Measurements from ENCODE around the gene CHRNA9.

The CHRNA9 gene

DNA sequence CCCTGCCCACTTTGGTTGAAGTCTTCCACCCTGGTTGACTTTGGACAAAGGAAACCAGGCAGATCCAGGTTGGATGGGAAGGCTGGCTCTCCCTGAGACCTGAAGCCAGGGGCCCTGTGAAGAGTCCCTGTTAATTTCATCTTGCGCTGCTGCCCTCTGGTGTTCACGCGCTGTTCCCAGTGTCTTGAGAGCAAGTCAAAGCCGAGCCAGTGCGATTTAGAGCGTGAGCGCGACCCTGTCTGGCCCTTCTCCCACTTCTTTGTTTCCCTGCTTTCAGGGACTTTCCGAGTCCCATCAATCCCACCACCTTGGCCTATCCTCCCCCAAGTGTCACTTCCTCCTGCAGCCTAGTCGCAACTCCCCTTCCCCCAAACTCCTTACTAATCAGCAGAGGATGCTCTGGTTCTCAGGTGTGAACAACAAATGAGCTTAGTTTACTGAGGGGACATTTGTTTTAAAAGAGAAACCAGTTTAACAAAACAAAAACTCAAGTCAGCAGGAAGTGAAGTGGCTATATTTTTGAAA is 25.8 kb upstream of the CHRNA9 start:
- peak; percentile 89 to 93 for DNase-seq

GRCh38 chr4:40310225-40310624 is 24.9 kb upstream of the CHRNA9 start:
- DNase-seq = no peak

DNA sequence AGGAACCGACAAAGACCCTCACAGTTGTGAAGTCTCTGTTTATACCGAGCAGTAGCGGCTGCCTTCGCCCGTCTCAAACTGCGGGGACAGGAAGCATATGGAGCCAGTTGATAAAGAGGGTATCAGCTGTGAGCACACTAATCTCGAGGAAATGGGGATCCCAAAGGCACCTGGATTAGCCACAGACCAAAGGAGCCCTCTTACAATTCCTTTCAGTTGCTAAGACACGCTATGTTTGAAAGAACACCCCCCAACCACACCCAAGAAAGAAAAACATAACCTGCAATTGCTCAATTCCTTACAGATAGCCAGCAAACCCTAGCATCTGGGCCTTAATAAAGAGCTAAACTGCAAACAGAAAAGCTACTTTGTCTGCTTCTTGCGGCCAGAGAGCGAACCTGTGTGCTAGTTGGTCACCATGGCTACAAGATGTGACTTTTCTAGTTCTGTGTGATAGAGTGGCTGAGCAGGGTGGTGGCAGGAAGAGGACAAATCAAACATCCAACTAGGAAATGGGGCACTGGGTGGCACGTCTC is 23.3 kb upstream of the CHRNA9 start:
- DNase-seq = peak; percentile 40 to 53

DNA sequence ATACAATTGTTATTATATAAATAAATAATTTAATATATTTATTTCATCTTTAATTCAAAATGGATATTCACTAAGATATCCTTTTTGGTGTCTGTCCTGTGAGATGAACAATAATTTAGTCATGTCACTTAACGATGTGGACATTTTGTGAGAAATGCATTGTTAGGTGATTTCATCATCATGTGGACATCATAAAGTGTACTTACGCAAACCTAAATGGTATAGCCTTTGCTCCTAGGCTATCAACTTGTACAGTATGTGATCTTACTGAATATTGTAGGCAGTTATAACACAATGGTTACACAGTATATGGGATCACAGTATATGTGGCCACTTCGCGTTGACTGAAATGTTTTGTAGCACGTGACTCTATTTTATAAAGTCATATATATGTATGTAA is 20.2 kb upstream of the CHRNA9 start:
- no peak for DNase-seq

GRCh38 chr4:40316333-40316781 is 18.8 kb upstream of the CHRNA9 start:
- DNase-seq = peak; percentile 68 to 81

DNA sequence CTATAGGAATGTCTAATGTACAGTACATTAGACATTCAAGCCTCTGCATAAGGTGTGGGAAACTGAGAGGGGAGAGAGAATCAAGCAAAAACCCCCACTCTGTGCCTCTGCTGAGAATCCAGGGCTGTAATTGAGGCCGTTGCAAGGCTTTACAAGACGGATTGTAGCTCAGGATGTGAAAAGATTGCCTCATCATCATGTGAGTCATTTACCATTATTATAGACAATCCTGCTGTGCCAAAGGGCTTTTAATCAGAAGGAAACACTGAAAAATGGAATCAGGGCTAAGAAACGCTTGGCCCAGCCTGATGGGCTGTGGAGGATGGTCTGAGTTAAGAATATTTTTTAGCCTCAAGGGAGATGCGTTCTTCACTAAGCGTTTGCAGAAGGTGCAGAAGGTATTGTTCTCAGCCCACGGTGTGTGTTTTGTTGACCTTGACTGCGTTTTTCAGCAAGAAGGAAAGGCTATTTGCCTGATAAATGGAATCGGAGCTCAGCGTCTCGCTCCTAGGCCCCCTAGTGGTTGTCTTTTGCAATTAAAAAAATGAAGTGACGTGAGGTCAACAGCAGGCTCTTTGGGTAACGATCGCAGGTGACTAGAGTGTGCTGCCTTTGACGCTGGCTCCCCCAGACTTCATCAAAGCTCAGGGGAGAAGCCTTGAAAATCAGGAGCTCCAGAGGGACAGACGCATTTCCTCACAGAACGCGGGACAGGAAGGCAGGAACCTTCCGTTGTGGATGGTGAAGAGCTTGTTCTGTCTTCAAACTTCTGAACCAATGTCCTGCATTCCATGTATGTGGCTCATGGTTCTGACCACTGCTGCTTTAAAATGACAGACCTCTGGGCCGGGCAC is 18.1 kb upstream of the CHRNA9 start:
- DNase-seq = peak; percentile 81 to 88

GRCh38 chr4:40317916-40318658 is 17.0 kb upstream of the CHRNA9 start:
- no peak for DNase-seq

- DNase-seq = no peak
These were observed 13.4 kb upstream of the CHRNA9 start for GRCh38 chr4:40321574-40322275.

DNA sequence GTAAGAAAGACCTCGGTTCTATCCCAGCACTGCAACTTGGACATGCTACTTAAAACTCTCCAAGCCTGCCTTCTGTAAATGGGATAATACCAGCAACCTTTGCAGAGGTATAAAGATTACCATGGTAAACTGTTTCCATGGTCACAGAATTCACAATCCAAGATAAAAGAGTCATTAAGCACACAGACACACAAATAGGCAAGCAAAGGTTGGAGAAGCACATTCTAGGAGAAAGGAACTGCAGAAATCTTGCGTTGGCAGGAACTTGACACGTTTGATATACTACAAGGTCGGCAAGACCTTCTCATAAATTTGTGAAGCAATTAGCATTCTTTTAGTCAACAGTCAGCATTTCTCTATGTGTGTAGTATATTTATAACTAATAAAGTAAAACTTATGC is 12.3 kb upstream of the CHRNA9 start:
- DNase-seq = no peak

- no peak for DNase-seq
These were observed 11.3 kb upstream of the CHRNA9 start for GRCh38 chr4:40323866-40324265.

GRCh38 chr4:40325406-40326019 is 9.6 kb upstream of the CHRNA9 start:
- DNase-seq = peak; percentile 78 to 85

DNA sequence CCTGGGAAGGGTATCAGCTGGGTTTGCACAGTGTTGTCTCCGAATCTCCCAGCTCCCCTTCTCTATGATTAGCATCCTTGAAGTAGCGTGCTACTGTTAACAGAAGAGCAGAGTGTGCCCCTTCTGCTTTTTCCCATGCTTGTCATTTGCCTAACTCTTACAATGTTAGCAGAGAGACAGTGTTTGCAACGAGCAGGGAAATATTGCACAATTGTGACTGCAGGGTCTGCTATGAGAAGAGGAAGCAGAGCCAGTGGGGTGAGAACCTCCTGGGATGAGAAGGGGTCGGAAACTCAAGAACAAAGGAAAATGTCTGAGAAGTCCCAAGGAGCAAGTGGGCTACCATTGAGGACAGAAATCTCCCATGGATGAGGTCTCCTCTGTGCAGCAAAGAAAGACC is 7.8 kb upstream of the CHRNA9 start:
- DNase-seq = peak in 1 of 2 donors; percentile 27

DNA sequence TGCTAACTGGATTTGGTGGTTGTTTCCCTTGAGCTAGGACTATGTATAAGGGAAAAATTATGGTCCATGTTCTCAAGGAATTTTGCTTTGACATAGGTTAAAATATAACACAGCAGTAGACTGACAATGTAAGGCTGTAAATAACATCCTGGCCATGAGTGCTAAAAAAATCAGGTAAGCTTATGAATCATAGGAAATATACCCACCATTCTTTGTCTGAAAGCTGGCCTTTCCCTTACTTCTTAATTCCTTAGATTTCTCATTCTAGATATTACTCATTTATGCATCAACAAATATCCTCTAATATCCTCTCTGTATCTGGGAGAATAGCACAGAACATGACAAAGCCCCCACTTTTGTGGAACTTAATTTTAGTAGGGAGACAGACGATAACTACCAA is 6.8 kb upstream of the CHRNA9 start:
- DNase-seq = no peak

GRCh38 chr4:40329805-40330204 is 5.3 kb upstream of the CHRNA9 start:
- DNase-seq = no peak

GRCh38 chr4:40330536-40330935 is 4.6 kb upstream of the CHRNA9 start:
- no peak for DNase-seq

GRCh38 chr4:40331101-40331745 is 3.9 kb upstream of the CHRNA9 start:
- no peak for DNase-seq

- no peak for DNase-seq
These were observed 3.2 kb upstream of the CHRNA9 start for GRCh38 chr4:40331961-40332360.

DNA sequence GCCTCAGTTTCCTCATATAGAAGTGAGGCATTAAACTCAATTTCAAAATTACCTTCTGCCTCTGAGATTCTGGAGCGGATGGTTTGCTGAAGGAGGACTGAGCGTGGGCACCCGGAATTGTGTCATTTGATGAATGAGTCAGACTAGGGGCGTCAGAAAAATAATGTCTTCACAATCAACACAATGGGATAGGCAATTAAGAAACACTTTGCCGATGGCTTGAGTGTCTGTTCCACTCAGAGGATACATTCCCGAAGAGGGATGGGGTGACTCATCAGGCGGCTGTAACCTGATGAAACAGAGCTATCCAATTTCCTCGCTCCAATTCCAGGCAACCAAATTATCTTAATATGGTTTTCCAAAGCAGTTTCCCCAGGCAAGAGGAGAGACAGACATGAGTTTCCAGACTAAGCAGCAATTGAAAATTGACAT is 1.2 kb upstream of the CHRNA9 start:
- DNase-seq = no peak

- no peak for DNase-seq
These were observed 377 bp downstream of the CHRNA9 start for GRCh38 chr4:40335525-40335894.

GRCh38 chr4:40337051-40337450 is 1.9 kb downstream of the CHRNA9 start:
- DNase-seq = no peak

- DNase-seq = no peak
These were observed 2.4 kb downstream of the CHRNA9 start for GRCh38 chr4:40337523-40337922.

- DNase-seq = no peak
These were observed 4.9 kb downstream of the CHRNA9 start for GRCh38 chr4:40340030-40340429.
